Measurements from ENCODE around the gene BIN2.

The BIN2 gene

GRCh38 chr12:51334764-51335163 lies 10.8 kb upstream of the BIN2 start:
- DNase-seq (ENCODE audit: low spot score) = no peak
- TF ChIP-seq CTCF (IDR thresholded peaks at IDR 0.05; ENCODE audit: extremely low read depth, missing control alignments) = no peak

DNA sequence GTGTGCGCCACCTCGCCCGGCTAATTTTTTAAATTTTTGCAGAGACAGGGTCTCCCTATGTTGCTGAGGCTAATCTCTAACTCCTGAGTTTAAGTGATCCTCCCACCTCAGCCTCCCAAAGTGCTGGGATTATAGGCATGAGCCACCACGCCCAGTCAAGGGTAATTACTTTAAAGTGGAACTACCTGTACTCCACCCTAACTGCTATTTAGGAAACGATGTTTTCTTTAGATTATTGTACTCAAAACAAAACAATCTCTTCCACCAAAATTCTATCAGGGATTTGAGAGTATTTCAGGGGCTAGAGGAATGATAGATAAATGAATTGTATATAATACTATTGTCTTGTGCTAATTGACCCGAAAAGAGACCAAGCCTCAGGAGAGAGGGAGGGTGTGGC lies 9.6 kb upstream of the BIN2 start:
- no peak for TF ChIP-seq CTCF (IDR thresholded peaks at IDR 0.05; ENCODE audit: extremely low read depth, missing control alignments)
- DNase-seq (ENCODE audit: low spot score) = no peak

GRCh38 chr12:51330186-51330585 lies 6.2 kb upstream of the BIN2 start:
- no peak for TF ChIP-seq CTCF (IDR thresholded peaks at IDR 0.05; ENCODE audit: extremely low read depth, missing control alignments)
- DNase-seq (ENCODE audit: low spot score) = no peak

DNA sequence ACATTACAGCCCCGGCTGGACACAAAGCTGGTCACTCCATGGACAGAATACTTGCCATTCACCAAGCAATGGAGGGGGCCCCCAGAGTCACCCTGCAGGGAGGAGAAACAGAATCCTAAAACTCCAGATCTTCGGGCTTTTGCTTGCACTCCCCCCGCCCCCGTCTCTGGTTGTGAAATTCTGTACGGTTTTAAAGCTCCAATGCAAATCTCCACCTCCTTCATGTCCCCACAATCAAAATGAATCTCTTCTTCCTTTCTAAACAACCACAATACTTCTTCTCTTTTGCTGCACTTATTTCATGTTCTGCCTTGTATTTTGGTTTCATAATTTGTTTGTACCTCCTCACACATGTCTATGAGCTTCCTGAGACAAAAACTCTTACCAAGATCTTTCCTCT lies 5.8 kb upstream of the BIN2 start:
- TF ChIP-seq CTCF (IDR thresholded peaks at IDR 0.05; ENCODE audit: extremely low read depth, missing control alignments) = no peak
- DNase-seq (ENCODE audit: low spot score) = peak; percentile 31

DNA sequence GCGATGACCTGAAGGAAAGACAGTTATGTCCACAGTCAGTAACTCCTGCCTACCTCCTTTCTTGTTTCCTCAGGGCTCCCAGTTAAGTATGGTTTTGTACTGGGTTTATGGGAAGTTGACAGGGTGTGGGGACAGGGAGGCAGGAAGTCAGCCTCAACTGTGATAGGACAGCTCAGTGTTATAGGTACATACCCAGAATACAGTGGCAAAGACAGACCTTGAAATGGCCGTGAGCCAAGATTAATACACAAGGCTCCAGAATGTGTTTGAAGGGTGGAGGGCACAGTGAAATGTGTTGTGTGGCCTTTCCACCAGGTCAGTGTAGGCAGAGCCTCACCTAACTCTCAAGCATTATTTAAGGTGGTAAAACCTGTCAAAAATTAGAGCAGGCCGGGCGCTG lies 4.6 kb upstream of the BIN2 start:
- TF ChIP-seq CTCF (IDR thresholded peaks at IDR 0.05; ENCODE audit: extremely low read depth, missing control alignments) = no peak
- DNase-seq (ENCODE audit: low spot score) = no peak

- TF ChIP-seq CTCF (IDR thresholded peaks at IDR 0.05; ENCODE audit: extremely low read depth, missing control alignments) = no peak
- DNase-seq (ENCODE audit: low spot score) = peak; percentile 73
These were observed 2.9 kb upstream of the BIN2 start for GRCh38 chr12:51326698-51327439.

DNA sequence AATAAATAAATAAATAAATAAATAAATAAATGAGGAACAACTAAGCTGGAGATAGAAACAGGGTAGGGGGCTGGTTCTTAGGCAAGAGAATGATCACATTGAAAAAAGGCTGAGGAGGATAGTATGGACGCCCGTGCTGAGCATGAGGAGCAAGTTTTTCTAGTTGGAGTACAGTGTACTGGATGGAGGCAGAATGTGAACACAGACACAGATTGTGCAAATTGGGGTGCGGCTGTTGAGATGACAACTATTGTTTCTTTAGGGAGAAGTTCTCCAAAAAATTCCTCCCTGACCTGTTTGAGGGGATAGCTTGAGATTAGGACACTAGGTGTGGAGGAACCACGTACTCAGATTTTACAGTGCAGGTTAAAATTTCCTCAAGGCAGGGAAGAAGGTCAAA lies 979 bp upstream of the BIN2 start:
- DNase-seq (ENCODE audit: low spot score) = no peak
- TF ChIP-seq CTCF (IDR thresholded peaks at IDR 0.05; ENCODE audit: extremely low read depth, missing control alignments) = no peak

All from GM20000 (cell line).